ENCODE measurements around the gene DPH2.

DNA sequence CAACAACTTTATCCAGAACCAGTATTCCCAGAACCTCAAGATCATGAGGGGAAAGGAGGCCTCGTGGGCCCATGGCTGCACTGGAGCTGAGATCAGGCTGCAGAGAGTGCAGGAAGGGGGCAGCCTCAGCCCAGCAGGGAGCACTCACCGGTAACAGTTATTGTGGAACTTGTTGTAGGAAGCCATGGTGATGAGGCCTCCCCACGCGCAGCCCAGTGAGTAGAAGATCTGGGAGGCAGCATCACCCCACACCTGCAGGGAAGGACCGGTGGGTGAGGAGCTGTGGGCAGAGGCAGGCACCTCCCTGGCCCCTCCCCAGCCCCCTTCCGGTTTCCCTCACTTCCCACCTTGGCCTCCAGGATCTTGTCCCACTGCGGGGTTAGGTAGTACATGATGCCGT, 32.4 kb downstream of the DPH2 start:
- TF ChIP-seq, protein P1, sequence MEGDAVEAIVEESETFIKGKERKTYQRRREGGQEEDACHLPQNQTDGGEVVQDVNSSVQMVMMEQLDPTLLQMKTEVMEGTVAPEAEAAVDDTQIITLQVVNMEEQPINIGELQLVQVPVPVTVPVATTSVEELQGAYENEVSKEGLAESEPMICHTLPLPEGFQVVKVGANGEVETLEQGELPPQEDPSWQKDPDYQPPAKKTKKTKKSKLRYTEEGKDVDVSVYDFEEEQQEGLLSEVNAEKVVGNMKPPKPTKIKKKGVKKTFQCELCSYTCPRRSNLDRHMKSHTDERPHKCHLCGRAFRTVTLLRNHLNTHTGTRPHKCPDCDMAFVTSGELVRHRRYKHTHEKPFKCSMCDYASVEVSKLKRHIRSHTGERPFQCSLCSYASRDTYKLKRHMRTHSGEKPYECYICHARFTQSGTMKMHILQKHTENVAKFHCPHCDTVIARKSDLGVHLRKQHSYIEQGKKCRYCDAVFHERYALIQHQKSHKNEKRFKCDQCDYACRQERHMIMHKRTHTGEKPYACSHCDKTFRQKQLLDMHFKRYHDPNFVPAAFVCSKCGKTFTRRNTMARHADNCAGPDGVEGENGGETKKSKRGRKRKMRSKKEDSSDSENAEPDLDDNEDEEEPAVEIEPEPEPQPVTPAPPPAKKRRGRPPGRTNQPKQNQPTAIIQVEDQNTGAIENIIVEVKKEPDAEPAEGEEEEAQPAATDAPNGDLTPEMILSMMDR (conservative IDR thresholded peaks at IDR 0.05; ENCODE audit: low read length) = no peak
- TF ChIP-seq EZH2phosphoT487 (IDR thresholded peaks at IDR 0.05; ENCODE audit: borderline replicate concordance) = no peak
